Omental fat pad (tissue), 4 donors: ENCODE data around the gene ACACB. TPM values are rescaled to one million over a fixed set of nuclear protein-coding genes. Genes with fewer than 3 reads are reported as not detected.

Source experiments
- ATAC-seq: fragments of 150-250 bp; one replicate; pipeline ENCODE4 v1.9.1; 2016; ENCODE audit warnings: mild to moderate bottlenecking, moderate library complexity; ENCODE audit not compliant: low FRiP score
- DNase-seq: peaks from one replicate; pipeline ENCODE4 v3.0.0-alpha.2; 2019; ENCODE audit warnings: low spot score
- CTCF ChIP-seq, 3 donors: fragments of 450-650 bp; IDR thresholded peaks; one replicate each; pipeline ENCODE4 v1.5.1; 2016 to 2017; ENCODE audit warnings: antibody characterized with exemption in 3 of 3, mild to moderate bottlenecking in 3 of 3, moderate library complexity in 2 of 3
- total RNA-seq, 4 donors: library from RNA; depleted of rRNA; stranded (reverse); fragments of >200 nt; gene quantifications; one replicate each; pipeline ENCODE4 v1.1.0, GENCODE V29; 2016

ACACB gene
- total RNA-seq, 4 donors from 2014 or later: 727 to 1,594 (median 1,364) TPM

DNA sequence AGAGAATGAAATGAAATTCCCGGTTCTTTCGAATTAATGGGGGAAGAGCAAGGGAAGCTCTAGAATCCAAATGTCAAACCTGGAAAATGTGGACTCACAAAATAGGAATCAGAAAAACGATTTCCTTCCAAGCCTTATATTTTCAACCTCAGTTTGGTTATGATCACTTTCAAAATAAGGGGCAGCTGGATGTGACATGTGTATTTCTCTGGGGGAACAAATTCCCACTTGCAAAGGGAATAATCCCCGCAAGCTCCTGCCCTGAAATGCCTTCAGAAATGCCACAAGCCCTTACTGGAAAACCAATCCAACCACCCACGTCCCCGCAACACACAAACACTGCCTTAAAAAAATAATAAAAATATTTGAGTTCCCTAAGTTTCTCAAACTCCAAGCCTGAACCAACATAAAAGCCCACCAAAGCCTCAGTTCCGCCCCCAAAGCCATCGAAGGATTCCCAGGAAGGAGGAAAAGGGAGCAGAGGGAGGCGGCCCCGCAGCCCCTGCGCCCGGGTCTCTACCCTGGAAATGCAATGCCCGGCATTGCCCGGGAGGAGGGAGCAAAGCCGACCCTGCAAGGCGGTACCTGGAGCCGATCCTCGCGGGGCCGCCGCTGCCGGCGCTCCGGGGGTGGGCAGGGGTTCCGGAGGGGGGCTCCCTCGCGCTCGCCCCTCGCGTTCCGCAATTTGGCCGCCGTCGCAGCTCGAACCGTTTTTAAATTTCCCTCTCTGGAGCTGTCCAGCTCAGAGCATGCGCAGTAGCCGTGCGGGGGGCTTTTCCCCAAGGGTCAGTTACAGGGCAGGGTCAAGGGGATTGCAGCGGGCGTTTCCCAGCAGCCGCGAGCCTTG, 192.4 kb downstream of the ACACB start, which contains the start of gene FOXN4:
Gene FOXN4, minus strand, starts transcription at position 751 of the 847 bp plus-strand sequence. CDS start 963 bp downstream, outside the sequence.
- no peak for TF ChIP-seq CTCF (IDR thresholded peaks at IDR 0.05)
- ATAC-seq (no peak), DNase-seq (no peak)

GRCh38 chr12:109309381-109310246, 193.2 kb downstream of the ACACB start:
- DNase-seq: no peak
- no peak for TF ChIP-seq CTCF (IDR thresholded peaks at IDR 0.05)
- peak; percentile 58 for ATAC-seq

DNA sequence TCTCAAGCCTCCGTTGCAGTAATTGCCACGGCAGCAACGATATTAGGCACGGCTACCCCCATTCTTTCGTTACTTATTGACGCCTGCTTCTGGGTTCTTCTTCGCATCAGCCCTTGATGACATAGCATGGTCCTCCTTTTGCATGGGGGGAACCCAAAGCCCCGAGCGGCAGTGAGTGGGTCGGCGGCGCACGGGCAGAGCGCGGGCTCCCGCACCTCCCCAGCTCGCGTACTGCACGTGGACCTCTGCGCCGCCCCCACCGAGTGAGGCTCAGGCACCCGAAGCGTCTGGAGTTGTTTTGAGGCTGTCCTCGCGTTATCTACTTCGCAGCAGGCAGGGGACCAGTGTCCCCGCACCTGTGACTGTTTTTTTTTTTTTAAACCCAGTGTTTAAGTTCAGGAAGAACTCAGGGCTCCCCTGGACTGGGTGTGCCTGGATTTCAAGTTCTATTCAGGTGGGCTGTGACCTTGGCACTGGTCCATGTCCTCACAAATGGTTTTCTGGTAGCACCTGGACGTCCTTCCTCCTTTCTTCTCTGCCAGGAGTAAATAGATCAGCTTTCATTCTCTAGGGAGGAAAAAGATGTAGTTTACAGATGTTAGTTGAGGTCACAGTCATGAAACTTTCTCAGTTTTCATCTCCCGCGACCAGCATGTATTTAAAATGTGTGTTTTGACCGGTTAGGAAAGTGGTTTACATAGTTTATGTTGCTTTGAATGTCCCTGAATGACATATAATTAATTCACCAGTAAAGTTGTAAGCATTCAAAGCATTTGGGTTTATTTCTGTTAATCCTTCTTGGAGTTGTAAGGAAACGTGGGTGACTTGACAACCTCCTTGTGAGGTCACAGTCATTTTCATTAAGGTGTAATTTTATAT, 194.1 kb downstream of the ACACB start:
- ATAC-seq (no peak), DNase-seq (no peak)
- no peak for TF ChIP-seq CTCF (IDR thresholded peaks at IDR 0.05)

Other genes starting within 250 kb of the ACACB start
- not detected for gene DAO, start 236.5 kb upstream of the ACACB start, total RNA-seq
- gene SVOP, start 95.5 kb upstream of the ACACB start, total RNA-seq: not detected
- gene USP30, start 64.0 kb upstream of the ACACB start, total RNA-seq: 10 to 100 TPM in 3 of 4 donors, 1 to 10 TPM in 1; 8.8 to 36.2 (median 14.8) TPM
- gene ALKBH2, start 23.1 kb upstream of the ACACB start, total RNA-seq: 10 to 100 TPM; 15.3 to 34.0 (median 17.5) TPM
- 10 to 100 TPM; 13.9 to 52.8 (median 33.6) TPM for gene UNG, start 19.0 kb upstream of the ACACB start, total RNA-seq
- not detected for gene FOXN4, start 192.7 kb downstream of the ACACB start, total RNA-seq
- under 1 TPM in 1 of 4 donors, not detected in 3; 0.09 TPM for gene MYO1H, start 231.3 kb downstream of the ACACB start, total RNA-seq